Activated CD4-positive, alpha-beta T cell treated with anti-CD3 and anti-CD28 coated beads, Interleukin-2, amount 50 U/mL, for 16 hours (primary cell): Measurements from ENCODE around the gene SLC4A8.

Experiments used
- DNase-seq: peaks from one replicate; pipeline ENCODE4 v3.0.0-alpha.2; 2020

SLC4A8 gene

DNA sequence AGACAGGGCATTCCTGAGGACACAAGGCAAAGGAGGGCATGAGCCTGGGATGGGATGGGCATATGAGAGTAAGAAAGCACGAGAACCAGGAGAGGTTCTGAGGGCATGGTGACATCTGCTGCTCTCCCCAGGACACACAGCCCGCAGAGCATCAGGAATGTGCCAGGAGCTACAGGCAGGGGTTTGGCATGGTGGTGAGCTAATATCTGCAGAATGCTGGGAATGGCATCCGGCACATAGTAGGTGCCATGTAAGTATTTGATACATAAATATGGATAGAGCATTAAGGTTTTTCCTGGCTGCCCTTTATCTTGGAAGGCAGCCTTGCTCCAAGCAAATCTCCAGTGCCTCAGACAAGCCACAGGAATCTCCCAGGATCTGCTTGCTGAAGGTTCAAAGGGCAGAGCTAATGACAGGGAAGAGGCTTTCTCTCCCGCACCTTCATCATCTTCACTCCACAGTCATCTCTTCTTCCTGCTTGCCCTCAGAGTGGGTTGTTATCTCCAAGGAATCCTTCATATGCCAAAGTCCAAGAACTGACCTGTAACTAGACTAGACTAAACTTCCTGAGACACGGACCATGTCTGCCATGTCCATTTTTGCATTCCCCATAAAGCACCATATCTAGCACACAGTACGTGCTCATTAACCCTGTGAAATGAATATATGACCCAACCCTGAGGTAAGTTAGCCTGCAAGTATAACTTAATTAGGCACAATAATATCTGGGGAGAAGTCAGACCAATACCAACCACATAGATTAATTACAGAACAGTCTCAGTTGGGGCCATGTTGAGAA lies 104.4 kb downstream of the SLC4A8 start:
- no peak for DNase-seq

DNA sequence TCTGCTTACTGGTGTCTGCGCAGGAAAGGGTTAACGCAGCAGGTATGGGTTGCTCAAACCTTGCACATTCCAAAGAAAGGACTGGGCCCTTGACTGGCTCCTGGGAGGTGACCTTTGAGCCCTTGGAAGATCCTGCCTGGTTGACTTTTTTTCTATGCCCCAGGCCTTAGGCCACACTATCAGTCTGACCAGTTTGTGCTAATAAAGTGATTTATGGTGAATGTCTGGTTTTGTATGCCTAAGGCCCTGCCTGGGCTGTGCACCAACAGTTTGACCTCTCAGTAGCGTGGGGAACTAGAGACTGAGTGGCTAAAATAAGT lies 105.0 kb downstream of the SLC4A8 start:
- DNase-seq: no peak

DNA sequence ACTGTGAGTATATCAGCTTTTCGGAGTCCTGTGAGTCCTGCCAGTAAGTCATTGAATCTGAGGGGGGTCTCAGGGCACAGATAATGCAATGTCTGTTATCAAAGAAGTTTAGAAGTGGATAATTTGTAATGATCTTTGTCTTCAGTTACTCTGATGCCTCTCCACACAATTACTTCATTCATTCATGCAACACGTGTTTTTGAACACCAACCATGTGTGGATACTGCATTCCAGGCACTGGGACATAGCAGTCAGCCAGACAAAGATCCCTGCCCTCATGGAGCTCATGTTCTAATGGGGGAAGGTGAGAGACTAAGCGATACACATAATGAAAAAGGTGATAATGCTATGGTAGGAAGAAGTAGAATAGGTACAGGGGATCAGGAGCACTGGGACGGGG lies 105.6 kb downstream of the SLC4A8 start:
- no peak for DNase-seq

DNA sequence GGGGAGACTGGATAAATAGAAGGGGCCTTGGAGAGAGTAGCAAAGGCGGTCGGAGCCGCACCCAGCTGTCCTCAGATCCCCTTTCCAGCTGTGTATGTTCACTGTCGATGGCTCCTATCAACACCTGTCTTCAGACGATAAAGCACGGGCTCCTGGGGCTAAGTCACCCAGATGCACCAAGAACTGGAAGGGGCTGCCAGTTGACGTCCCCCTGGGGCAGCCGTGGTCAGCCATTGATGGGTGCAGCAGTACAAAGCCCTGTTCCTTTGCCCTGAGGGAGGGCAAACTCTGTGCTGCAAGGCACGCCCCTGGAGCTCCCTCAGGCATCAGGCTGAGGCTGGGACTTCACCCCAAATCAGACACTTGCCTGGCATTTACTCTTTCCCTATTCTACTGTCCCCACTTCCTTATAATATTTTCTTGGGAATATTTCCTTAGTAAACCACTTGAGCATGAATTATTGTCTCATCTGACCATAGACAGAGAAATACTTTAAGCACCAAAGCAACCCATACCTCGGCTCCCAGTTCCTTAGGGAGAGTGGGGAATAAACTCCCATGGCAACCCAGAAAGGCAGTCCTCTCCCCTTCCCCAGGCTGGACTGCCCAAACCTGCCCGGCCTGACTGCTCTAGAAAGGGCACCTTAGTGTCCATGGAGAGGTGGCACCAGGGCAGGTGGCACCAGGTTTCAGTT lies 106.8 kb downstream of the SLC4A8 start:
- no peak for DNase-seq

DNA sequence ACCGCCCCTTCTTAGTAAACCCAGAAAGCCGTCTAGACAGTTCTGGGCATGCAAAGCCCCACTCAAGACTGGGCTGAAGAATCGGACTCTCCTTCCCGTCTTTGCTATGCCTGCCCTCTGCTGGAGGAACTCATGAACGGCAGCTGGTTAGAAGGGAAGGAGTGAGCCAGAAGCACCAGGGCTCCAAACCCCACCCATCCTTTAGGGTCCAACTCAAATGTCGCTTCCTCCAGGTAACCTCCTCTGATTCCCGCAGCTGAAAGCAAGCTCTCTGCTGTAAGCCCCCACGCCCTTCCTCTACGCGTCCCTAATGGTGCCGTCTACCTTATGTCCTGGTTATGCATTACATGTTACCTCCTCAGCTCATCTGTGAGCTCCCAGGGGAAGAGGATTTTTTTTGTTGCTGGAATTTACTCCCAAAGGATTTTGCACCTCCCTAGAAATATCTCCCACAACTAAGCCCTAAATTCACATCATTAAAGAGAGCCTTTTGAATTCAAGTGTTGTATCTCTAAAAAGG lies 107.4 kb downstream of the SLC4A8 start:
- DNase-seq: peak; percentile 80

DNA sequence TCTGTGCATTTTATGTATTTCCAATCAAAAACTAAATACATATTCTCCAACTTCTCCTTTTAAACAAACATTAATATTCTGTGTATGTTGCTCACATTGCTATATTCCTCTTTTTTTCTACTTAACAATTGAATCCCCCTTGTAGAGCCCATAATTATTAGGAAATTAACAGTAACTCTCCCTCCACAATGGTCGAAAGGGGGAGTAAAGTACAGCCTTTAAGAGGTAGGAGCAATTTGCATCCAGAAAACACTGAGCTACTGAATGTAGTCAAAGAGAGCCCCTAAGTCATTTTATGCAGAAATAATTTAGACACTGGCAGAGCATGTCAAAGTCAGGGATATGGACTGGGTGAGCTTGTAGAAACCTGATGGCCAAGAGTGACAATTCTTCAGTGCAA lies 109.2 kb downstream of the SLC4A8 start:
- no peak for DNase-seq

DNA sequence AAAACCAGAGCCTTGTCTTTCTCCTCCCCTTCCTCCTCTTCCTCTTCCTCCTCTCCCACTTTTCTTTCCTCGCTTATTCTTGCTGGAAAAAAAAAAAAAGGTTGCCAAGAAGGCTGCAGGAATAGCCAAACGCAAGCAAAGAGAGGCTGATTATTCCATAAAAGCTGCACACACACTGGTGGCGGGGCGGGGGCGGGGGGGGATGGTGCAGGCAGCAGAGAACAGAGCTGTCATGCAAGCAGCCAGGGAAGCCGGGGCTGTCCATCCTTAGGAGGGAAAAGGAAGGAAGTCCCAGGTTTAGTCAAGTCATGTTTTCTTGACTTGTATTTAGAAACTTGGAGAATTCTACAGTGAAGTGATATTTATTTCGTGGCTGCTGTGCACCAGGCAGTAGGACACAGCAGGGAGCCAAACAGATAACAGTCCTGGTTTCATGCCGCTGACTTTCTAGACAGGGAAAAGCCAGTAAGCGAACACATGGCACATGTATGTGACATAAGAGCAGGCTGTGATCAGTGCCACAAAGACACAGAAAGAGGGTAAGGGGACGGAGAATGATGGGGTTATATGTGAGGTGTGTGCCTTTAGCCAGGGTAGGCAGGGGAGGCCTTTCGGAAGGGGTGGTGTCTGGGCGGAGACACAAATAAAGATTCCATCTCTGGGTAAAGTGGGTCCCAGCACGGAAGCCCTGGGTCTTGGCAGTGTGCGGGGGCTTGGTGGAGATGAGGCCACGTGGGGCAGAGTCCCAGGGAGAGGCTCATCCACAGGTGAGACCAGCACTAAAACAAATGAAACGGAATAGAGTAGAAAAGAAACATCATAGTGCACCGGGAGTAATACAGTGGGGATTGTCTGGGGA lies 109.8 kb downstream of the SLC4A8 start:
- DNase-seq: no peak

DNA sequence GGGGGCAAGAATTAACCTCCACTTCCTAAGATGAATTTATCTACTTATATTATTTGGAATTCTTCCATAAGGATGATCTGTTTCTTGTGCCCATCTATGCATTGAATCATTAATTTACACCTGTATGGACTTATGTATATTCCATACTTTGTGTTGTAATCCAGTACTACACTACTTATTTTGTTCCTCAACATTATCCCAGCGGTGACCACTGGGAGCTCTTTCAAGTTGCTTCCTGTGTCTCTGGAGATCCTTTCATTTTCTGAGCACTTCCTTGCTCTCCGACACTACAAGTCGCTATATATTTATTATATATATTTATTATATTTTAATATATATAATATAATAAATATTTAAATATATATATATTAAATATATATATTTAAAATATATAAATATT lies 111.5 kb downstream of the SLC4A8 start:
- DNase-seq: no peak

DNA sequence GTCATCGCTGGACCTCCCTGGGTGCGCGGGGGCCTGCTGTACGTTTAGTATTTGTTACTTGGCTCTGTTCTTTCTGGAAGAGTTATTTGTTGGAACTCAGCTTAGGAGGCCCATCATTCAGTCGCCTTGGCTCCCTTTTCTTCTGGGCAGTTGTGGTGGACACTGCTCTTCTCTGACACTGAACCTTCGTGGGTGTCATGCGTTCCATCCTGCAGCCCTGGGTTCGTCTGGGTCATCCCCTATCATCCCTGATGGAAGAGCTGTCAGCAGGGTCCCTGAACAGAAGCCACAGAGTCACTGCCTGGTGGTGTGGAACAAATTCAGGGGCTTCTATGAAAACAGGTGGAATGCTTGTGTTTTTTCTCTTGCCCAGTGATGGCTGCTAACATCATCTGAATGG lies 113.5 kb downstream of the SLC4A8 start:
- no peak for DNase-seq

DNA sequence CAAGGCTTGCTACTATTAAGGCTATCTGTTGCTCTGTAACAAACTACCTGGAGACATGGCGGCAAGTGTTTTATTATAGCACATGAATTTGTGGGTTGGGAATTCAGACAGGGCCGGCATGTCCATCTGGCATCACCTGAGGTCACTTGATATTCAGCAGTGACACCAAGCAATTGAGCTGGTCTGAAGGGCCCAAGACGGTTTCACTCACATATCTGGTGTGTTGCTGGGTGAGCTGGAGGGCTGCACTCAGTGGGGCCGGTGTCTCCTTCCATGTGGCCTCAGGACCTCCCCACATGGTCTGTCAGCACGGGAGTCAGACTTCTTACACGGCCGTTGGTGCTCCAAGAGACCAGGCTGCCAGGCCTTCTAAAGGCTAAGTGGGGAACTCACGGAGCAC lies 114.0 kb downstream of the SLC4A8 start:
- no peak for DNase-seq

DNA sequence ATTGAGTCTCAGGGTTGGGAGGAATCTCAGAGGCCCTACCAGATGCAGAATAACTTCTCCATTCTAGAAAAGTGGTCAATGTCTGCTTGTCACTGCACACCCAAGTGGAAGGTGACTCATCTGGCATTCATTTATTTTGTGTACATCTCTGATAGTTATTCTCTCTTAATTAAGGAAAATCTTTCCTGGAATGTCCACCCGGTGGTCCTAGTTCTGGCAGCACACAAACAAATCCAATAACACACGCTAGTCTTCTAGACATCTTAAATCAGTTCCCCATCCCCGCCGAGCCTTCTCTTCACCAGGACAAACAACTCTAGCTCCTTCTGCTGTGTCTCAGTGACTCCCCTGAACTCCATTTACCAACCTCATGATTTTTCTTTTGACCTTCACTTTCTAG lies 116.4 kb downstream of the SLC4A8 start:
- no peak for DNase-seq

DNA sequence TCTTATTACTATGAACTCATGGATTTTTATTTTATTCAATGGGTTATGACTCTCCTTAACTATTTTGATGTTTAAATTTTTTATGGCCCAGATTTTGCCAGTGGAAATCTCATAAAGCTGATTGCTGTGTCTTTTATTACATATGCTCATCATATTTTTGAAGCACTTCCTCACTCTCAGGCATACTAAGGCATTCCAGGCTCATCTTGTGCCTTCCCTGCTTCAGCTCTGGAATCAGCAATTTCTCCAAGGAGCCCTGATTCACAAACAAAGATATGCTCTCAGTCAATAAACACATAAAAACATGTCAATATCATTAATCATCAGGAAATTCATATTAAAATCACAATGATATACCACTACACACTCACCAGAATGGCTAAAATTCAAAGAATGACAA lies 121.5 kb downstream of the SLC4A8 start:
- no peak for DNase-seq

DNA sequence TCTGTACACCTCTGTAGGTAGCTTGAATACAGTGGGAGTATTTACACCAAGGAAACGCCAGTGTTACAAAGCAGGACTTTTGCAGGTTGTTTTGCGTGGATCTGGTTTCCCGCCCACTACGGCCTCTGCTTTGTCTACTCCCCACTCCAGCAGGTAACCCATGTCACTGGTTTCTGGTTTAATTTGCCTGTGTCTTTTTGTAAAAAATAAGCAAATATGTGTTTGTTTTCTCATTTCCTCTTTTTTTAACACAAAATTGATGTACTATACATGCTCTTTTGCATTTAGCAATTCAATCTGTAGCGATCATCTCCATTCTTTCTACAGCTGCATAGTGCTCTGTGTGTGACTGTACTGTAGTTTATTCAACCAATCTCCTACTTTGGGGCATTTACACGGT lies 123.0 kb downstream of the SLC4A8 start:
- no peak for DNase-seq

DNA sequence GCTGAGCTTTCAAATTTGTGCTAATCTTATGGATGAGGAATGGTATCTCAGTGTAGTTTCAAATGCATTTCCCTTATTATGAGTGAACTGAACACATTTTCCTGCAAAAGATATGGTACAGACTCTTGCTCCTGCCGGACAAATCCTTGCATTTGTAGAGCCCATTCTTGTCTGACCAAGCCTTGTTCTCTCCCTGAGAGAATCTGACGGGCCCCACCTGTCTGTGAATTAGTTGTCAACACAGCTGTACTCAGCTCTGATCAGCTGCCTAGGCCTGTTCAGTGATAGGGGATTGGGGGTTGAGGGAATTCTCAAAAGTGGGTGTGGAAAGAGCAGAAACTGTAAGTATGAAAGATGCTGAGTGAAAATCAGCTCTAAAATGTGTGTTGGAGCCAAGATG lies 123.6 kb downstream of the SLC4A8 start:
- no peak for DNase-seq

DNA sequence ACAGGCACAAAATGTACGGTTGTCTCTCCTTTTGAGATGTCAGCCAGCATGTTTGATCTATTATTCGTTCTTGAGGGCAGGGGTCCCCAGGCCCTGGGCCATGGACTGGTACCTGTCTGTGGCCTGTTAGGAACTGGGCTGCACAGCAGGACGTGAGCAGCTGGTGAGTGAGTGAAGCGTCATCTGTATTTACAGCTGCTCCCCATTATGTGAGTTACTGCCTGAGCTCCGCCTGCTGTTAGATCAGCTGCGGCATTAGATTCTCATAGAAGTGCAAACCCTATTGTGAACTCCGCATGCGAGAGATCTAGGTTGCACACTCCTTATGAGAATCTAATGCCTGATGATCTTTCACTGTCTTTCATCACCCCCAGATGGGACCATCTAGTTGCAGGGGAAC lies 125.0 kb downstream of the SLC4A8 start:
- no peak for DNase-seq
